HEK293 (cell line): Measurements from ENCODE around the gene POLR2C.
A peak's percentile ranks its signal among the peaks of the same experiment; 100 is the strongest.

Experiments
- CTCF ChIA-PET: fragments of 350-600 bp; formaldehyde crosslinking; extraction: SDS; loops from one replicate; lab custom pipeline; 2021; ENCODE audit warnings: antibody characterized with exemption; lab: Yijun Ruan, JAX
- POLR2A ChIA-PET: fragments of 300-600 bp; formaldehyde crosslinking; extraction: SDS; loops from one replicate; lab custom pipeline; 2020; ENCODE audit warnings: antibody characterized with exemption, inconsistent platforms; lab: Yijun Ruan, JAX
- H3K27ac ChIP-seq: fragments of 200-500 bp; sonication (Bioruptor generic); 2 replicates; pipeline ENCODE4 v1.5.1; 2014; ENCODE audit warnings: low read depth, low read length, control low read depth, inconsistent platforms; ENCODE audit errors: extremely low read depth
- H3K36me3 ChIP-seq, 2 experiments: fragments of 200-500 bp in 1 of 2; sonication (Bioruptor generic) in 1 of 2; 1 replicate in 1 of 2; 2 replicates in 1 of 2; pipeline ENCODE4 v1.5.1; 2014 to 2017; ENCODE audit warnings: inconsistent platforms in 2 of 2, low read length in 2 of 2; ENCODE audit not compliant: control insufficient read depth in 2 of 2, insufficient read depth in 1 of 2
- H3K4me1 ChIP-seq: fragments of 200-500 bp; sonication (Bioruptor generic); 2 replicates; pipeline ENCODE4 v1.5.1; 2014; ENCODE audit warnings: mild to moderate bottlenecking, low read length, inconsistent platforms; ENCODE audit not compliant: control insufficient read depth, insufficient read depth
- H3K4me3 ChIP-seq: 2 replicates; pipeline ENCODE4 v1.5.1; 2011; ENCODE audit warnings: low read depth, mild to moderate bottlenecking, control low read depth, low read length, moderate library complexity
- H3K9me3 ChIP-seq: fragments of 200-500 bp; sonication (Bioruptor generic); 2 replicates; pipeline ENCODE4 v1.5.1; 2014; ENCODE audit warnings: low read depth, low read length, inconsistent platforms; ENCODE audit not compliant: control insufficient read depth, insufficient read depth
- EGR2 ChIP-seq: fragments of 450-650 bp; formaldehyde crosslinking; IDR thresholded peaks from 2 replicates; pipeline ENCODE4 v1.5.1; 2016; ENCODE audit warnings: low read depth, missing biosample characterization, missing genetic modification characterization
- GFI1B ChIP-seq: fragments of 450-650 bp; formaldehyde crosslinking; IDR thresholded peaks from 2 replicates; pipeline ENCODE4 v1.5.1; 2016; ENCODE audit warnings: missing biosample characterization, missing genetic modification characterization
- HIC1 ChIP-seq: fragments of 450-650 bp; formaldehyde crosslinking; IDR thresholded peaks from 2 replicates; pipeline ENCODE4 v1.5.1; 2016; ENCODE audit warnings: missing biosample characterization, missing genetic modification characterization
- HOXD13 ChIP-seq: sonication (generic); formaldehyde crosslinking; IDR thresholded peaks from 2 replicates; pipeline ENCODE4 v1.8.0; 2022; ENCODE audit warnings: missing genetic modification reagents, borderline replicate concordance
- KLF1 ChIP-seq: fragments of 450-650 bp; formaldehyde crosslinking; IDR thresholded peaks from 2 replicates; pipeline ENCODE4 v1.5.1; 2016; ENCODE audit warnings: missing biosample characterization, missing genetic modification characterization
- KLF9 ChIP-seq: fragments of 450-650 bp; formaldehyde crosslinking; IDR thresholded peaks from 2 replicates; pipeline ENCODE4 v1.5.1; 2016; ENCODE audit warnings: missing biosample characterization, missing genetic modification characterization, low read depth
- OVOL3 ChIP-seq: fragments of 450-650 bp; formaldehyde crosslinking; IDR thresholded peaks from 2 replicates; pipeline ENCODE4 v1.5.1; 2016; ENCODE audit warnings: missing biosample characterization, missing genetic modification characterization
- PRDM1 ChIP-seq: fragments of 450-650 bp; formaldehyde crosslinking; IDR thresholded peaks from 2 replicates; pipeline ENCODE4; 2016; ENCODE audit warnings: missing biosample characterization, missing genetic modification characterization
- REPIN1 ChIP-seq: fragments of 450-650 bp; formaldehyde crosslinking; IDR thresholded peaks from 2 replicates; pipeline ENCODE4 v1.5.1; 2017; ENCODE audit warnings: missing biosample characterization, missing genetic modification characterization, low read depth
- SP3 ChIP-seq: fragments of 450-650 bp; formaldehyde crosslinking; IDR thresholded peaks from 2 replicates; pipeline ENCODE4 v1.5.1; 2016; ENCODE audit warnings: missing biosample characterization, missing genetic modification characterization
- WT1 ChIP-seq: fragments of 450-650 bp; formaldehyde crosslinking; IDR thresholded peaks from 2 replicates; pipeline ENCODE4 v1.5.1; 2016; ENCODE audit warnings: missing biosample characterization, missing genetic modification characterization
- YY2 ChIP-seq: fragments of 450-650 bp; formaldehyde crosslinking; IDR thresholded peaks from 2 replicates; pipeline ENCODE4 v1.5.1; 2016; ENCODE audit warnings: missing biosample characterization, missing genetic modification characterization
- ZBTB20 ChIP-seq: fragments of 450-650 bp; formaldehyde crosslinking; IDR thresholded peaks from 2 replicates; pipeline ENCODE4 v1.5.1; 2016; ENCODE audit warnings: missing biosample characterization, missing genetic modification characterization
- ZFP37 ChIP-seq: fragments of 450-650 bp; formaldehyde crosslinking; IDR thresholded peaks from 2 replicates; pipeline ENCODE4 v1.5.1; 2016; ENCODE audit warnings: missing biosample characterization, missing genetic modification characterization
- ZNF114 ChIP-seq: fragments of 450-650 bp; formaldehyde crosslinking; IDR thresholded peaks from 2 replicates; pipeline ENCODE4 v1.5.0; 2017; ENCODE audit warnings: missing biosample characterization, missing genetic modification characterization
- ZNF335 ChIP-seq: fragments of 450-650 bp; formaldehyde crosslinking; conservative IDR thresholded peaks from 2 replicates; pipeline ENCODE4 v1.5.1; 2016; ENCODE audit warnings: missing biosample characterization, missing genetic modification characterization
- ZNF366 ChIP-seq: fragments of 450-650 bp; formaldehyde crosslinking; conservative IDR thresholded peaks from 2 replicates; pipeline ENCODE4 v1.5.1; 2016; ENCODE audit warnings: missing biosample characterization, missing genetic modification characterization
- ZNF37A ChIP-seq: fragments of 450-650 bp; IDR thresholded peaks from 2 replicates; pipeline ENCODE4 v1.5.1; 2018; ENCODE audit warnings: missing biosample characterization, missing genetic modification characterization
- ZNF510 ChIP-seq: fragments of 450-650 bp; formaldehyde crosslinking; IDR thresholded peaks from 2 replicates; pipeline ENCODE4 v1.5.1; 2018; ENCODE audit warnings: mild to moderate bottlenecking, missing genetic modification characterization, missing biosample characterization; ENCODE audit not compliant: insufficient replicate concordance
- ZNF513 ChIP-seq: fragments of 450-650 bp; IDR thresholded peaks from 2 replicates; pipeline ENCODE4 v1.5.1; 2018; ENCODE audit warnings: missing biosample characterization, missing genetic modification characterization
- ZNF518A ChIP-seq: fragments of 450-650 bp; formaldehyde crosslinking; conservative IDR thresholded peaks from 2 replicates; pipeline ENCODE4 v1.5.1; 2016; ENCODE audit warnings: low read depth, missing biosample characterization, missing genetic modification characterization
- ZNF621 ChIP-seq: fragments of 450-650 bp; formaldehyde crosslinking; IDR thresholded peaks from 2 replicates; pipeline ENCODE4 v1.5.1; 2017; ENCODE audit warnings: missing biosample characterization, missing genetic modification characterization
- ZNF629 ChIP-seq: fragments of 450-650 bp; formaldehyde crosslinking; IDR thresholded peaks from 2 replicates; pipeline ENCODE4 v1.5.1; 2017; ENCODE audit warnings: missing biosample characterization, missing genetic modification characterization
- ZNF76 ChIP-seq: fragments of 450-650 bp; formaldehyde crosslinking; IDR thresholded peaks from 2 replicates; pipeline ENCODE4; 2016; ENCODE audit warnings: low read depth, missing biosample characterization, missing genetic modification characterization, borderline replicate concordance
- ZNF768 ChIP-seq: fragments of 450-650 bp; formaldehyde crosslinking; IDR thresholded peaks from 2 replicates; pipeline ENCODE4 v1.5.1; 2018; ENCODE audit warnings: missing biosample characterization, mild to moderate bottlenecking, missing genetic modification characterization
- ZNF785 ChIP-seq: fragments of 450-650 bp; formaldehyde crosslinking; IDR thresholded peaks from 2 replicates; pipeline ENCODE4 v1.5.1; 2016; ENCODE audit warnings: missing biosample characterization, missing genetic modification characterization
- ZSCAN30 ChIP-seq: fragments of 450-650 bp; IDR thresholded peaks from 2 replicates; pipeline ENCODE4 v1.5.1; 2018; ENCODE audit warnings: missing biosample characterization, mild to moderate bottlenecking, missing genetic modification characterization, moderate library complexity

POLR2C gene

GRCh38 chr16:57479205-57479975, 16.9 kb downstream of the POLR2C start (continued):
- TF ChIP-seq HIC1: peak; percentile 39; the same call in 1 of the 2 replicates
- TF ChIP-seq ZNF366 (tag by site-specific recombination): peak; percentile 69
- no peak for TF ChIP-seq OVOL3 (tag by site-specific recombination)
- no peak for TF ChIP-seq ZNF768 (tag by site-specific recombination)
- TF ChIP-seq REPIN1 (tag by site-specific recombination): no peak
- TF ChIP-seq ZBTB20 (tag by site-specific recombination): 0 out of 2 replicates have a peak, but pooled peaks have one; percentile 30
- no peak for TF ChIP-seq ZNF629 (tag by site-specific recombination)
- TF ChIP-seq PRDM1: peak; percentile 96
- 0 out of 2 replicates have a peak, but pooled peaks have one; percentile 20 for TF ChIP-seq ZNF76 (tag by site-specific recombination)
- no peak for TF ChIP-seq ZNF785 (tag by site-specific recombination)
- TF ChIP-seq KLF9 (tag by site-specific recombination): no peak
- peak; percentile 58; the same call in 1 of the 2 replicates for TF ChIP-seq EGR2 (tag by site-specific recombination)
- TF ChIP-seq KLF1 (tag by site-specific recombination): peak; percentile 57
- TF ChIP-seq ZNF513 (tag by site-specific recombination): peak; percentile 46
- TF ChIP-seq ZSCAN30 (tag by site-specific recombination): no peak
- no peak for TF ChIP-seq ZFP37
- TF ChIP-seq YY2 (tag by site-specific recombination): no peak
- TF ChIP-seq HOXD13: no peak
- no peak for TF ChIP-seq GFI1B (tag by site-specific recombination)
- no peak for TF ChIP-seq ZNF37A (tag by site-specific recombination)
- no peak for TF ChIP-seq WT1 (tag by site-specific recombination)
- TF ChIP-seq SP3 (tag by site-specific recombination): peak; percentile 49

GRCh38 chr16:57479976-57480753, 17.7 kb downstream of the POLR2C start:
- H3K36me3 ChIP-seq: peaks cover 0 to 2% of the 10 kb centered on the region in 2 experiments; a peak in 1 of 3 replicates
- no peak overlapping the region for H3K27ac ChIP-seq
- TF ChIP-seq ZNF510 (no peak), ZNF114 (no peak), ZNF518A (tag by site-specific recombination) (no peak), ZNF335 (tag by site-specific recombination) (0 out of 2 replicates have a peak, but pooled peaks have one; percentile 20), ZNF621 (tag by site-specific recombination) (no peak)
- no peak overlapping the region for H3K4me3 ChIP-seq
- POLR2A ChIA-PET: interaction anchor here (1.3 kb wide), 1 partner anchor 18 kb away, joined by 3 read pairs; the partner anchor contains the start of gene POLR2C
- CTCF ChIA-PET: interaction anchor here (0.6 to 3.2 kb wide), 5 partner anchors 14 to 897 kb away, joined by 3 to 16 read pairs (median 4); partner anchors contain the start of gene POLR2C
- no peaks in the 10 kb centered on the region for H3K4me1 ChIP-seq
- H3K9me3 ChIP-seq: no peaks in the 10 kb centered on the region
